Measurements from ENCODE around the gene HTR4. TPM values are rescaled to one million over a fixed set of nuclear protein-coding genes. Genes with fewer than 3 reads are reported as not detected.

HTR4 gene
- total RNA-seq, 2 experiments from 2014 or later = not detected

DNA sequence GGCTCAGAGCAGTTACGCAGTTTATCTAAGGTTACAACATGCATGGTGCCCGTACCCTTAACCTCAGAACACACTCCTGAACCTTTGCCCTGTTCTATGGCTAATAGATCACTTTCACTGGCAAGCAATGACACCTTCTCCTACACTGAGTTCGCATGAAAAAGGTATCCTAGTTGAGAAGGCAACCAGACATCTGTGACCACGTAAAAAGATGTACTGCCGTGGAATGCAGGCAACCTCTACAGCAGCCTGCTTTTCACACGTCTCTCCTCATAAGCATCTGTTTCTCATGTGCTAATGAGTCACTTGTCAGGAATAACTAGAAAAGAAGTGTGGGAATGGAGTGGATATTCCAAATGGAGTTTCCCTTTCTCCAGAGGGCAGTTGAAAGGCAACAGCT is 199.1 kb downstream of the HTR4 start:
- ChIA-PET CTCF (ENCODE audit: unreplicated experiment) (no interaction called here), POLR2A (no interaction called here)
- no peaks in the 10 kb centered on the region for H3K79me2 ChIP-seq (ENCODE audit: insufficient read depth, low read depth, low read length)
- no peak overlapping the region for H2AFZ ChIP-seq (ENCODE audit: low read length)
- H3K4me3 ChIP-seq (ENCODE audit: low read depth, low read length, poor library complexity, severe bottlenecking) = no peak overlapping the region
- no peak overlapping the region for H3K27ac ChIP-seq (ENCODE audit: low read depth, low read length, poor library complexity, severe bottlenecking)
- TF ChIP-seq, protein P1, sequence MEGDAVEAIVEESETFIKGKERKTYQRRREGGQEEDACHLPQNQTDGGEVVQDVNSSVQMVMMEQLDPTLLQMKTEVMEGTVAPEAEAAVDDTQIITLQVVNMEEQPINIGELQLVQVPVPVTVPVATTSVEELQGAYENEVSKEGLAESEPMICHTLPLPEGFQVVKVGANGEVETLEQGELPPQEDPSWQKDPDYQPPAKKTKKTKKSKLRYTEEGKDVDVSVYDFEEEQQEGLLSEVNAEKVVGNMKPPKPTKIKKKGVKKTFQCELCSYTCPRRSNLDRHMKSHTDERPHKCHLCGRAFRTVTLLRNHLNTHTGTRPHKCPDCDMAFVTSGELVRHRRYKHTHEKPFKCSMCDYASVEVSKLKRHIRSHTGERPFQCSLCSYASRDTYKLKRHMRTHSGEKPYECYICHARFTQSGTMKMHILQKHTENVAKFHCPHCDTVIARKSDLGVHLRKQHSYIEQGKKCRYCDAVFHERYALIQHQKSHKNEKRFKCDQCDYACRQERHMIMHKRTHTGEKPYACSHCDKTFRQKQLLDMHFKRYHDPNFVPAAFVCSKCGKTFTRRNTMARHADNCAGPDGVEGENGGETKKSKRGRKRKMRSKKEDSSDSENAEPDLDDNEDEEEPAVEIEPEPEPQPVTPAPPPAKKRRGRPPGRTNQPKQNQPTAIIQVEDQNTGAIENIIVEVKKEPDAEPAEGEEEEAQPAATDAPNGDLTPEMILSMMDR (conservative IDR thresholded peaks at IDR 0.05; ENCODE audit: low read length) = no peak
- no peak for TF ChIP-seq EZH2phosphoT487 (IDR thresholded peaks at IDR 0.05; ENCODE audit: borderline replicate concordance, low read depth, low read length)
- no peaks in the 10 kb centered on the region for H4K20me1 ChIP-seq (ENCODE audit: insufficient read depth, low read length)
- no TSS peak for BruUV-seq (replicated peaks)
- no peaks in the 10 kb centered on the region for H3K9me2 ChIP-seq (ENCODE audit: insufficient read depth, low read length)
- H3K9me3 ChIP-seq (ENCODE audit: low read length) = no peaks in the 10 kb centered on the region
- intact Hi-C loops (cut with micrococcal nuclease; ENCODE audit: unreplicated experiment) = loop anchor here (10.0 kb wide), 2 partner anchors 160 to 580 kb away; no protein-coding TSS in a partner anchor
- H3K36me3 ChIP-seq (ENCODE audit: insufficient read depth, low read length) = no peaks in the 10 kb centered on the region
- H3K4me1 ChIP-seq (ENCODE audit: insufficient read depth, low read length, poor library complexity, severe bottlenecking) = no peaks in the 10 kb centered on the region
- DNase-seq (ENCODE audit: low spot score) = no peak
- no peak overlapping the region for H3K4me2 ChIP-seq (ENCODE audit: low read length)

DNA sequence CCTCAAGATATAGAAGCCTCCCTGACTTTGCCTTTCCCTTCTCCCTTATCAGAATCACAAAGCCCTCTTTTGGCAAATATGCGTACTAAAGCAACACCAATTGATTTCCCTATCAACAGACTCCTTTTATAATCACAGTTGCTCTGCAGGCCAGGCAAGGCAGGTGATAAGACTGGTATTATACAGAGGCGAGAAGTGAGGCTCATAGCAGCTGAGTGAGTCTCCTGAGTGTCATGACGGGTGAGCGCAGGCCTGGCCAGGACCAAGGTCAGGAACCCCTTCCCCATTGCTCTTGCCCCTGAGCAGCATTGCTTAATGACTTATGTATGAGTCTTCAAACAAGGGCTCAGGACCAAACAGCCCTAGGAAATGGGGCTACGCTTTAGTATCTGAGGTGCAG is 199.8 kb downstream of the HTR4 start:
- H4K20me1 ChIP-seq (ENCODE audit: insufficient read depth, low read length) = no peaks in the 10 kb centered on the region
- CTCF ChIA-PET (ENCODE audit: unreplicated experiment) = interaction anchor here (1.0 kb wide), 1 partner anchor 33 kb away, joined by 3 read pairs; no protein-coding TSS in a partner anchor
- intact Hi-C loops (cut with micrococcal nuclease; ENCODE audit: unreplicated experiment) = loop anchor here (10.0 kb wide), 2 partner anchors 160 to 580 kb away; no protein-coding TSS in a partner anchor

More for the DNA sequence above, 199.8 kb downstream of the HTR4 start:
- no peaks in the 10 kb centered on the region for H3K4me1 ChIP-seq (ENCODE audit: insufficient read depth, low read length, poor library complexity, severe bottlenecking)
- TF ChIP-seq, protein P1 (conservative IDR thresholded peaks at IDR 0.05; ENCODE audit: low read length) = no peak
- TF ChIP-seq EZH2phosphoT487 (IDR thresholded peaks at IDR 0.05; ENCODE audit: borderline replicate concordance, low read depth, low read length) = no peak
- POLR2A ChIA-PET = no interaction called here
- DNase-seq (ENCODE audit: low spot score) = no peak
- no peaks in the 10 kb centered on the region for H3K9me3 ChIP-seq (ENCODE audit: low read length)
- no peaks in the 10 kb centered on the region for H3K9me2 ChIP-seq (ENCODE audit: insufficient read depth, low read length)
- no peaks in the 10 kb centered on the region for H3K36me3 ChIP-seq (ENCODE audit: insufficient read depth, low read length)
- no peak overlapping the region for H3K4me2 ChIP-seq (ENCODE audit: low read length)
- no peak overlapping the region for H2AFZ ChIP-seq (ENCODE audit: low read length)
- BruUV-seq (replicated peaks) = no TSS peak
- H3K4me3 ChIP-seq (ENCODE audit: low read depth, low read length, poor library complexity, severe bottlenecking) = no peak overlapping the region
- H3K27ac ChIP-seq (ENCODE audit: low read depth, low read length, poor library complexity, severe bottlenecking) = no peak overlapping the region
- H3K79me2 ChIP-seq (ENCODE audit: insufficient read depth, low read depth, low read length) = no peaks in the 10 kb centered on the region
